Common myeloid progenitor, CD34-positive (primary cell): ENCODE measurements around the gene CHD8.

Experiments
- CTCF ChIA-PET: fragments of 350-600 bp; sonication (Branson Sonifier 250); formaldehyde crosslinking; loops from one replicate; lab custom pipeline; 2021; ENCODE audit warnings: antibody characterized with exemption; lab: Charles Lee
- POLR2A ChIA-PET: fragments of 350-600 bp; sonication (Branson Sonifier 250); formaldehyde crosslinking; loops from one replicate; lab custom pipeline; 2021; ENCODE audit warnings: antibody characterized with exemption; lab: Charles Lee
- DNase-seq, 3 donors: peaks; one replicate each; pipeline versions ENCODE4 v3.0.0 to v3.0.0-alpha.2; 2013
- H3K27ac ChIP-seq, 2 experiments: 1 replicate in 1 of 2; 2 replicates in 1 of 2; pipeline ENCODE4 v1.7.0; 2013; ENCODE audit warnings: inconsistent platforms in 2 of 2, low read length in 2 of 2, mild to moderate bottlenecking in 2 of 2, low read depth in 1 of 2, moderate library complexity in 1 of 2; ENCODE audit not compliant: severe bottlenecking in 2 of 2, insufficient read depth in 1 of 2, poor library complexity in 1 of 2
- H3K27me3 ChIP-seq, 5 experiments: replicated peaks in 2 of 5; 1 replicate in 3 of 5; 2 replicates in 2 of 5; pipeline versions ENCODE4 v1.6.1 to v1.7.0; 2013; ENCODE audit warnings: low read length in 4 of 5, mild to moderate bottlenecking in 2 of 5, moderate library complexity in 2 of 5, inconsistent platforms in 1 of 5; ENCODE audit not compliant: insufficient read depth in 5 of 5, control insufficient read depth in 4 of 5
- H3K36me3 ChIP-seq, 4 experiments: 1 replicate in 2 of 4; 2 replicates in 2 of 4; pipeline versions ENCODE4 v1.6.1 to v1.7.0; 2013; ENCODE audit warnings: low read length in 3 of 4, control low read depth in 1 of 4, mild to moderate bottlenecking in 1 of 4; ENCODE audit not compliant: control insufficient read depth in 4 of 4, insufficient read depth in 4 of 4
- H3K4me1 ChIP-seq, 4 experiments: 1 replicate in 3 of 4; 2 replicates in 1 of 4; pipeline versions ENCODE4 v1.6.1 to v1.7.1; 2013; ENCODE audit warnings: low read length in 3 of 4, mild to moderate bottlenecking in 3 of 4, control low read depth in 1 of 4, inconsistent platforms in 1 of 4, moderate library complexity in 1 of 4; ENCODE audit not compliant: control insufficient read depth in 4 of 4, insufficient read depth in 4 of 4; ENCODE audit errors: control extremely low read depth in 1 of 4
- H3K4me3 ChIP-seq, 7 experiments: 1 replicate in 4 of 7; 2 replicates in 3 of 7; pipeline versions ENCODE4 v1.5.1 to v1.7.0; 2013; ENCODE audit warnings: mild to moderate bottlenecking in 7 of 7, low read length in 6 of 7, moderate library complexity in 6 of 7, inconsistent platforms in 2 of 7, low read depth in 2 of 7, control low read depth in 1 of 7; ENCODE audit not compliant: insufficient read depth in 4 of 7, control insufficient read depth in 1 of 7; ENCODE audit errors: extremely low read depth in 1 of 7
- H3K9me3 ChIP-seq, 5 experiments: 1 replicate in 4 of 5; 2 replicates in 1 of 5; pipeline versions ENCODE4 v1.6.1 to v1.7.1; 2013; ENCODE audit warnings: low read length in 4 of 5, mild to moderate bottlenecking in 2 of 5, inconsistent platforms in 1 of 5, low read depth in 1 of 5, moderate library complexity in 1 of 5; ENCODE audit not compliant: control insufficient read depth in 4 of 5, insufficient read depth in 2 of 5; ENCODE audit errors: control extremely low read depth in 1 of 5
- WGBS: methylation state at CpG from one replicate; pipeline ENCODE4 v1.1.5; 2013; ENCODE audit not compliant: insufficient coverage; 5-methylcytosine and 5-hydroxymethylcytosine counted together

The CHD8 gene

GRCh38 chr14:21436567-21437062 lies 19.3 kb downstream of the CHD8 start:
- no peak for DNase-seq
- WGBS: 0% methylated on average over 7 of the region's 11 CpGs
- Histone ChIP-seq H3K4me1 (peaks cover 5 to 26% (median 14%) of the 10 kb centered on the region in 4 experiments), H3K4me3 (peak overlapping the region; percentile 60 to 93 (median 83)), H3K36me3 (peaks cover 0 to 9% (median 5%) of the 10 kb centered on the region in 4 experiments), H3K27ac (peak overlapping the region; percentile 58 to 99), H3K27me3 (no peaks in the 10 kb centered on the region), H3K9me3 (no peaks in the 10 kb centered on the region)
- CTCF ChIA-PET: interaction anchor here (0.7 to 2.7 kb wide), 8 partner anchors 9 to 121 kb away, joined by 3 to 23 read pairs (median 4); partner anchors contain the start of genes CHD8 and TOX4
- POLR2A ChIA-PET: interaction anchor here (1.2 kb wide), 1 partner anchor 20 kb away, joined by 10 read pairs; the partner anchor contains the start of gene CHD8

- ChIA-PET POLR2A (no interaction called here), CTCF (interaction anchor here (0.8 to 2.2 kb wide), 5 partner anchors 12 to 46 kb away, joined by 3 to 6 read pairs (median 3); partner anchors contain the start of gene SUPT16H)
- Histone ChIP-seq H3K4me3 (no peak overlapping the region), H3K4me1 (peaks cover 0 to 6% (median 4%) of the 10 kb centered on the region in 4 experiments), H3K9me3 (no peaks in the 10 kb centered on the region), H3K36me3 (peaks cover 13 to 57% (median 42%) of the 10 kb centered on the region in 4 experiments), H3K27ac (no peak overlapping the region), H3K27me3 (no peaks in the 10 kb centered on the region)
- DNase-seq: no peak
- 79% methylated on average over 2 of the region's 2 CpGs for WGBS
Observed at GRCh38 chr14:21431126-21431525, 24.8 kb downstream of the CHD8 start.

GRCh38 chr14:21428930-21429329 lies 27.0 kb downstream of the CHD8 start:
- ChIA-PET POLR2A (no interaction called here), CTCF (interaction anchor here (0.8 to 2.2 kb wide), 3 partner anchors 12 to 44 kb away, joined by 3 to 6 read pairs (median 5); partner anchors contain the start of genes CHD8 and SUPT16H)
- Histone ChIP-seq H3K4me3 (no peak overlapping the region), H3K27ac (no peak overlapping the region), H3K4me1 (no peaks in the 10 kb centered on the region), H3K36me3 (peaks cover 16 to 78% (median 54%) of the 10 kb centered on the region in 4 experiments), H3K27me3 (no peaks in the 10 kb centered on the region), H3K9me3 (no peaks in the 10 kb centered on the region)
- DNase-seq: no peak
- WGBS: 100% methylated on average over 1 of the region's 4 CpGs

GRCh38 chr14:21426692-21427091 lies 29.2 kb downstream of the CHD8 start:
- ChIA-PET POLR2A (no interaction called here), CTCF (no interaction called here)
- Histone ChIP-seq H3K27ac (no peak overlapping the region), H3K4me1 (no peaks in the 10 kb centered on the region), H3K36me3 (peaks cover 16 to 94% (median 62%) of the 10 kb centered on the region in 4 experiments), H3K9me3 (no peaks in the 10 kb centered on the region), H3K27me3 (no peaks in the 10 kb centered on the region), H3K4me3 (no peak overlapping the region)
- DNase-seq: no peak
- no CpG with 5 or more reads among the region's 1 CpG for WGBS

DNA sequence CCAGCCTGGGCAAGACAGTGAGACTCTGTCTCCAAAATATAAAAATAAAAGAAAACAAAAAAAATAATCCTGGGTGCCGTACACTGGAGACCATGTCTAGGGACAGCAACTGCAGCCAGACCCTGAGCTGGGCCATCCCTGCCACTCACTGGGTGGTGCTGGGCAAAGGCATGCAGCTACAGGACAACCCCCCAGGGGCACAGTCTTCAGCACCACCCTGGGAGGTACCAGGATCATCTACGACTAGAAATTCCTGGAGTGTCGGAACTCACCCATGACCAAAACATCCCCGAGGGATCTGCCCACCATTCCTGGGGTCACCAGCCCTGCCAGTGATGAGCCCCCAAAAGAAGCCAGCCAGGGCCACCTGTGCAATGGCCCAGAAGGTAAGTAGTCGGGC lies 36.4 kb downstream of the CHD8 start:
- peaks cover 14 to 78% (median 41%) of the 10 kb centered on the region in 4 experiments for H3K36me3 ChIP-seq
- DNase-seq: no peak
- H3K27me3 ChIP-seq: no peaks in the 10 kb centered on the region
- H3K27ac ChIP-seq: no peak overlapping the region
- no peaks in the 10 kb centered on the region for H3K9me3 ChIP-seq
- ChIA-PET CTCF (interaction anchor here (0.6 to 1.6 kb wide), 3 partner anchors 11 to 17 kb away, joined by 3 to 9 read pairs (median 4); no protein-coding TSS in a partner anchor), POLR2A (no interaction called here)
- H3K4me3 ChIP-seq: no peak overlapping the region
- H3K4me1 ChIP-seq: no peaks in the 10 kb centered on the region
- 100% methylated on average over 5 of the region's 5 CpGs for WGBS

DNA sequence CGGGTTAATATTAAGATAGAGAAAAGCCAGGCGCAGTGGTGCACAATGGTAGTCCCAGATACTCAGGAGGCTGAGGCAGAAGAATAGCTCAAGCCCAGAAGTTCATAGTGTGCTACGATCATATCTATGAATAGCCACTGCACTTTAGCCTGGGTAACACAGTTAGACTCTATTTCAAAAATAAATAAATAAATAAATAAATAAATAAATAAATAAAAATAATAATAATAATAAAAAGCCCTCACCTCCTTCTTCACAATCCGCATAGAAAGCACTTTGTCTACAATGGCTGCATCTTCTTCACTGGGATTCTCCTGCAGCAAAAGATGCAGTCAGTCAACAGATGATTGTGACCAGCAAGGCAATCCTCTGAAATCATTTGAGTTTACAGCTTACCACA lies 40.6 kb downstream of the CHD8 start:
- Histone ChIP-seq H3K4me3 (no peak overlapping the region), H3K27ac (no peak overlapping the region), H3K4me1 (no peaks in the 10 kb centered on the region), H3K27me3 (no peaks in the 10 kb centered on the region), H3K36me3 (peaks cover 29 to 83% (median 47%) of the 10 kb centered on the region in 4 experiments), H3K9me3 (no peaks in the 10 kb centered on the region)
- ChIA-PET CTCF (interaction anchor here (1.0 kb wide), 1 partner anchor 15 kb away, joined by 3 read pairs; no protein-coding TSS in a partner anchor), POLR2A (interaction anchor here (0.5 kb wide), 1 partner anchor 167 kb away, joined by 3 read pairs; no protein-coding TSS in a partner anchor)
- 100% methylated on average over 2 of the region's 4 CpGs for WGBS
- no peak for DNase-seq

DNA sequence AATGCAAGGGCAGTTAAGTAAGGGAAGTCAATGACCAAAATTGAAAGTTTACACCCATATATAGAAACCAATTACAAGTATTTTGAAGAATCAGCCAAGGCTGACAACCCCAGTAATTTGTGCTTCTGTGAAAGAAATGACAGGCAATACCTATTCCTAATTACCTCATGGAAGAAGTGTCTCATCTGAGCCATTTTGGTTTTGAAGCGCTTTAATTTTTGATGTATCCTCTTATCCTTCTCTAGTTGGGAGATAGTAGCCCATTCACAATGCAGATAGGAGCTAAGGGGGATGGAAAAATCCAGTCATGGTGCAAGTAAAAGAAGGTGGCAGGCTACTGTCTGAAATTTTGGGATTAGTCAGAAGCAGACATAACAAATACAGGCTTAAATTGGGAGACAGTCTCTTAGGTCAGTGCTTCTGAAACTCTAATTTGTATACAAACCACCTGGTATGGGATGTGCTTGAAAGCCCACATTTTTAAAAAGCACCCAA lies 41.7 kb downstream of the CHD8 start:
- Histone ChIP-seq H3K4me1 (no peaks in the 10 kb centered on the region), H3K27ac (no peak overlapping the region), H3K27me3 (no peaks in the 10 kb centered on the region), H3K9me3 (no peaks in the 10 kb centered on the region), H3K4me3 (no peak overlapping the region), H3K36me3 (peaks cover 26 to 84% (median 49%) of the 10 kb centered on the region in 4 experiments)
- ChIA-PET CTCF (interaction anchor here (0.9 kb wide), 1 partner anchor 173 kb away, joined by 3 read pairs; no protein-coding TSS in a partner anchor), POLR2A (no interaction called here)
- WGBS: 100% methylated on average over 1 of the region's 1 CpG
- DNase-seq: no peak
